ENCODE results near the gene TLCD3A.
"Not testable (repeated sequence)": the region's sequence is repeated elsewhere in the genome, so short reads cannot be mapped to it uniquely, and the experiment has no call there.

TLCD3A gene

DNA sequence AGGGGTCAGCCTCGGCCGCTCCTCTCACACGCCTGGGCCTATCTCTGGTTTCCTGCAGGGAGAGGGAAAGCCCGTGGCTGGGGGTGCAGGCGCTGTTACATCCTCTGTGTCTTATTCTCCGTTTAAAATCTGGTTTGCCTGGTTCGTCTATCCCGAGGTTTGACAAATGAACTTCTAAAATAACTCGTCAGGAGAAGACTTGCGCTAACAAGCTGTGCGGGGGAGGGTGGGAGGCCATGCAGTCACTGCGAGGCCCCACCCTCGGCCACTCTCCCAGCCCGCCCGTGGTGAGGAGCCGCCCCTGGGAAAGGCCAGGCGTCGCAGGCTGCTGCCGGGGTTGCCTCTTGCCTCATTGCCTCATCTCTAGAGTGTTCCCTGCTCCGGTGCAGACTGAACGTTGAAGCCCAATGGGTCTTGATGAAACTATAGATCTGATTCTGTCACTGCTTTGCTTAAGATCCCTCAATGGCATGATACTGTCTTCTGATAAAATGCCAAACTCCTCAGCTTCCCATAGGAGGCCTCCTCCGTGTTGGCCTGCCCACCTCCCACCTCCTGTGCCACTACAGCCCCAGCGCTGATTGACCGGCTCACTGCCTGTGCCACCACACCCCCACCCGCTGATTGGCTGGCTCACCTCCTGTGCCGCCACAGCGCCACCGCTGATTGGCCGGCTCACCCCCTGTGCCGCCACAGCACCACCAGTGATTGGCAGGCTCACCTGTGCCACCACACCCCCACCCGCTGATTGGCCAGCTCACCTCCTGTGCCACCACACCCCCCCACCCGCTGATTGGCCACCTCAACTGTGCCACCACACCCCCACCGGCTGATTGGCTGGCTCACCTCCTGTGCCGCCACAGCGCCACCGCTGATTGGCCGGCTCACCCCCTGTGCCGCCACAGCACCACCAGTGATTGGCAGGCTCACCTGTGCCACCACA lies 57.8 kb downstream of the TLCD3A start:
- not testable (repeated sequence) for DNase-seq

DNA sequence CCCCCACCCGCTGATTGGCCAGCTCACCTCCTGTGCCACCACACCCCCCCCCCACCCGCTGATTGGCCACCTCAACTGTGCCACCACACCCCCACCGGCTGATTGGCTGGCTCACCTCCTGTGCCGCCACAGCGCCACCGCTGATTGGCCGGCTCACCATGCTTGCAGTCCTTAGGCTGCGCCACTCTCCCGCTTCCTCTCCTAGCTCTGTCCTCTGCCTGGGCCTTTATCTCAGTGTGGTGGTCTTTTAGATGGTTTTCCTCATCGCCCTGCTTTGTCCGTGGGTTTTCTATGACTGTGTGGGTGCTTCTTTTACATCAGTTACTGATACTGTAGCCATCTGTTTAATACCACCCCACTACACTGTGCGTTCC lies 58.5 kb downstream of the TLCD3A start:
- DNase-seq: not testable (repeated sequence)

DNA sequence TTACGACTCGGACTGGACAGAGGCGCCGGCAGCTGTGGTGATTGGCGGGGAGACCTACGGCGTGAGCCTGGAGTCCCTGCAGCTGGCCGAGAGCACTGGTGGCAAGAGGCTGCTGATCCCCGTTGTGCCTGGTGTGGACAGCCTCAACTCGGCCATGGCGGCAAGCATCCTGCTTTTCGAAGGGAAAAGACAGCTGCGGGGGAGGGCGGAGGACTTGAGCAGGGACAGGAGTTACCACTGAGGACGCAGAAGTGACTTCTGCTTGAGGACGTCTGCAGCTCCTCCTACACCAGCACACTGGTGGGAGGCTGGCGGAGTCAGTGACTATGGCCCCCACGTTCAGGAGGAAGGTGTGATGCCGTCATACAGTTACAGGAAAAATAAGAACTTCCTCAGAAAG lies 59.4 kb downstream of the TLCD3A start:
- no peak for DNase-seq

DNA sequence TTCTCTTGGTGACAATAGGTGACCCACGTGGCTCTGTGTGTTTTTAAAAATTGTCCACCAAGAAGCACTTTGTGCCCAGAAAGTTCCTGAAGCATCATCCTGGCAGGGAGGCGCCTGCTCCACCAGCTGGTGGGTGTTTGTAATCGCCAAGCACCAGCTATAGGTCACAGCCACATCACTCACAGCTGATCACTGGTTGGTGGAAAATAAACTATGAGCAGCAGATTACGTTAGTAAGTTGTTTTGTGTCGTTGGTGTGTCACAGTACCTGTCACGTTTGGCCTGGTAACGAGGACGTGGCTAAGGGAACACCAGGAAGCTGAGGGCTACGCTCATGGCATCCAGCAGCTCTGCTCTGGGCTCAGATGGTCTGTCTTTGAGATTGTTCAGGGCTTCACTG lies 59.9 kb downstream of the TLCD3A start:
- no peak for DNase-seq
